Stimulated activated CD4-positive, alpha-beta T cell treated with anti-CD3 and anti-CD28 coated beads, Interleukin-12 subunit alpha, Interleukin-12 subunit beta, amount 100 ng/mL, for 24 hours (primary cell): ENCODE results near the gene COMMD6.
"Not testable (repeated sequence)": the region's sequence is repeated elsewhere in the genome, so short reads cannot be mapped to it uniquely, and the experiment has no call there.

Experiments used
- DNase-seq, 2 experiments: peaks; one replicate each; pipeline ENCODE4 v3.0.0-alpha.2; 2020; ENCODE audit warnings: low read depth in 2 of 2

The COMMD6 gene

GRCh38 chr13:75537401-75538365 lies at the start of gene COMMD6:
TSS of gene COMMD6 (minus strand) at chr13:75537841. CDS start at chr13:75537805, 36 bp downstream.
- DNase-seq: peak; percentile 35 to 60

GRCh38 chr13:75585153-75585552 lies 47.5 kb upstream of the COMMD6 start:
- DNase-seq: no peak

GRCh38 chr13:75583091-75583490 lies 45.5 kb upstream of the COMMD6 start:
- no peak for DNase-seq

GRCh38 chr13:75581874-75582640 lies 44.4 kb upstream of the COMMD6 start:
- DNase-seq: no peak

GRCh38 chr13:75579529-75579928 lies 41.9 kb upstream of the COMMD6 start:
- DNase-seq: no peak

GRCh38 chr13:75569576-75569975 lies 31.9 kb upstream of the COMMD6 start:
- DNase-seq: no peak

- DNase-seq: no peak
Measured at GRCh38 chr13:75566658-75567057, 29.0 kb upstream of the COMMD6 start.

GRCh38 chr13:75558145-75558840 lies 20.7 kb upstream of the COMMD6 start:
- DNase-seq: no peak

- no peak for DNase-seq
Measured at GRCh38 chr13:75556961-75557360, 19.3 kb upstream of the COMMD6 start.

GRCh38 chr13:75555836-75556235 lies 18.2 kb upstream of the COMMD6 start:
- no peak for DNase-seq

GRCh38 chr13:75554981-75555380 lies 17.3 kb upstream of the COMMD6 start:
- no peak for DNase-seq

GRCh38 chr13:75554464-75554863 lies 16.8 kb upstream of the COMMD6 start:
- no peak for DNase-seq

GRCh38 chr13:75550159-75550567 lies 12.5 kb upstream of the COMMD6 start:
- DNase-seq: peak in 1 of 2 experiments; percentile 19

GRCh38 chr13:75549262-75550158 lies 11.9 kb upstream of the COMMD6 start, which contains the start of gene UCHL3:
TSS of gene UCHL3 (plus strand) at chr13:75549791. CDS start at chr13:75549821, 30 bp downstream.
- DNase-seq: peak; percentile 95 to 97

- no peak for DNase-seq
Measured at GRCh38 chr13:75547917-75548316, 10.3 kb upstream of the COMMD6 start.

- DNase-seq: not testable (repeated sequence)
Measured at GRCh38 chr13:75545386-75545785, 7.7 kb upstream of the COMMD6 start.

- no peak for DNase-seq
Measured at GRCh38 chr13:75544681-75545330, 7.2 kb upstream of the COMMD6 start.

GRCh38 chr13:75541961-75542360 lies 4.3 kb upstream of the COMMD6 start:
- DNase-seq: no peak

GRCh38 chr13:75541287-75541686 lies 3.6 kb upstream of the COMMD6 start:
- DNase-seq: no peak

GRCh38 chr13:75533861-75534260 lies 3.8 kb downstream of the COMMD6 start:
- no peak for DNase-seq
